ENCODE data around the gene SLC2A9.
"Not testable (repeated sequence)": the region's sequence is repeated elsewhere in the genome, so short reads cannot be mapped to it uniquely, and the experiment has no call there.

SLC2A9 gene

GRCh38 chr4:9847968-9848748, 173.1 kb downstream of the SLC2A9 start:
- in situ Hi-C loops (cut with MboI; ENCODE audit: low sequenced_read_pairs) = no loop called here

DNA sequence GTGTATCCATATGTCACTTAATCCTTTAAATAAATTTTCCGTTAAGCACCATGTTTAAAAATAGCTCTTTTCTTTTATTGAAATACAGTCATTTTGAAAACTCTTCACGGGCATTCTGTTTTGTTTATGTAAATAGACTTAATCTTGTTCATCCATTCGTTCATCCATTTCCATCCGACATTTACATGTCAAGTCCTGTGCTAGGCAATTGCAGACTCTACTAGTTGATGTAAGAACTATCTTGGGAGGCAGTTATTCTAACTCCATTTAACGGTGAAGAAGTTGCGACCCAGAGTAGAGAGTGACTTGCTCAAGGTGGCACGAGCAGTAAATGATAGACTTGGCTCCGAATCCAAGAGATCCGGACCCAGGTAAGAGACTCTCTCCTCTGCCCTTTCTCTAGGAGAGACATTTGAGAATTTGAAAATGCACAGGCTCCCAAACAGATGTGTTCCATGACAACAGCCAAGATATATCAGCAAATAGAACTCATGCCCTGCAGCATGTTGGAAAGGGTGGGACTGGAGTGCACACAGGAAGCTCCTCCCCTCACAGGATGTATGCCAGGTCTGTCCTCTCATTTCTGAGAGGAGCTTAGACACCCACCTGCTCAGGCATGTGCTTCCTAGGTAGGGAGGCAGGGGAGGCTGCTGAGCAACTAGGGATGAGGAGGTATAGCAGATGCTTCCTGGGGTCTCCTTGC, 175.4 kb downstream of the SLC2A9 start:
- in situ Hi-C loops (cut with MboI; ENCODE audit: low sequenced_read_pairs) = no loop called here

DNA sequence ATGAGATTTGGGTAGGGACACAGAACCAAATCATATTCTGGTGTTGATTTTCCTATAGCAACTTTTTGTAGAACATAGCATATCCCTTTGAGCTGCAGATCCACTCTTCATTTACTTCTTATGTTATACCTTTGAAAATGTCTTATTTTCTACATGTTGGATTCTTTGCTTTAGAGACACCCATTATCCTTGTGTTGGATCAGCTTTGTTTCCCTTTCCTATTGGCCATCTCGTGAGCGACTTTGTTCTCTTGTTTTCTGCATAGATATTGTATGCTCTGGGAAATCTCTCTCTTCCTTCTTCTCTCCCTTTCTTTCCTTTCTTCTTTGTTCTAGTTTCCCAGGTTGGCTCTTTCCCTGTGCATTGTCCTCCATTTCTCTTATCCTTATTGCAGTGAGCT, 180.2 kb downstream of the SLC2A9 start:
- in situ Hi-C loops (cut with MboI; ENCODE audit: low sequenced_read_pairs) = no loop called here

GRCh38 chr4:9835430-9835829, 185.9 kb downstream of the SLC2A9 start:
- in situ Hi-C loops (cut with MboI; ENCODE audit: low sequenced_read_pairs) = no loop called here

GRCh38 chr4:9833421-9833820, 187.9 kb downstream of the SLC2A9 start:
- in situ Hi-C loops (cut with MboI; ENCODE audit: low sequenced_read_pairs) = no loop called here

DNA sequence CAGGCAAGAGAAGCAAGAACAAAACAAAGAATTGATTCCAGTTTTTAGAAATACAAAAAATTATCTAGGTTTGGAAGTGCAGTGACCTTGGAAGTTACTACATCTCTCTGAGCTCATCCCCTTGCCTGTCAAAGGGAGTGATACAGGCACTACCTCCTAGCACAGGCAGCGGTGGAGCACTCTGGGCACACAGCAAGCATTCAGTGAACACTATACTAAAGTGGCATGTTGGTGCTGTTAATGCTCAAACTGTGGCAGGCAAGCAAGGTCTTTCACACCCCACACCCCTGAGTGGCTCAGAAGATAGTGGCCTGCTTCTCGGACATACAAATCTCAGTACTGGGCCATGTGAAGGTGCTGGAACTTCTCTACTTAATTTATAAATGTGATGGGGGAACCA, 188.7 kb downstream of the SLC2A9 start:
- in situ Hi-C loops (cut with MboI; ENCODE audit: low sequenced_read_pairs) = no loop called here

DNA sequence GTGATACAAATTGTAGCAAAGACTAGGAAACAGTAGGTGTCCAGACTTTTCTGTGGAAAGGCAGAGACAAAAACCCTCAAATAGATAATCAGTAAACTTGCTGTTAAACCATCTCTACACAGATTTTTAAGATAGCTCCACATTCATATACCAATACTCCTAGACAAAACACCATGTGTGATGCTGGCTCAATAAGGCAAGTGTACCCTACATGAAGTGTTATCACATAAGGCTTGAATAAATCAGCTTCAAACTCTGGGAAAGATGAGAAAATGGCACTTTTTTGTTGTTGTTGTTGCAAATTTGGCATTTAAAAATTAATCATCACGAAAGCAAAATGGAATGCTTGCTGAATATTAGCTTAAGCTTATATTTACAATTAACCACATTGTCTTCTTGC, 194.7 kb downstream of the SLC2A9 start:
- in situ Hi-C loops (cut with MboI; ENCODE audit: low sequenced_read_pairs) = no loop called here

DNA sequence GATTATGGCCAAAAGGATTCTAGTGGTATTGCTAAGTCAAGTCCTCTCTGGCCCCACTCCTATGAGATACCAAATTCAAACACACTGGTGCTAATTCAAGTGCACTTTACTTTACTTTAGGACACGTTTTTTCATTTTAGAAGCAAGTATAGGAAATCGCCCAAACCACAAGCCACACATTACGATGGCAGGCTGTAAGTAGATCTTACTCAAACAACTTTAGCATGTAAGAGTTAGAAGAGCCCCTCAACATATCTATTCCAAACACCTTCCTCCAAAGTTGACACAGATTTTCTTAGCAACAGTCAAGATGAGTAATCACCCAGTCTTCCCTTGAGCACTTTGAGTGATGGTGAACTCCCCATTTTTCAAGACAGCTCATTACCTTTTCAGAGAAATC, 196.2 kb downstream of the SLC2A9 start:
- in situ Hi-C loops (cut with MboI; ENCODE audit: low sequenced_read_pairs) = no loop called here

DNA sequence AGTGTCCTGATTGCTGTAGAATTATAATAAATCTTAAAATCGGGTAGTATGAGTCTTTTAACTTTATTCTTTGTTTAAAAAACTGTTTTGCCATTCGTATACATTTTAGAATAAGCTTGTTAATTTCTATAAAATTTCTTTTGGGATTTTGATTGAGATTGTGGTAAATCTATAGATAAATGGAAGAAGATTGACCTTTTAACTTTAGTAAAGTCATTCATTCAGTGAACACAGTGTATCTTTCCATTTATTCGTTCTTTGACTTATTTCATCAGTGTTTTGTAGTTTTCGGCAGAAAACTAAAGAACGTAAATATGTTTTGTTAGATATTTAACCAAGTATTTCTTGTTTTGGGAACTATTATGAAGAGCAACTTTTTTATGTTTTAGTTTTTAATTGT, 201.0 kb downstream of the SLC2A9 start:
- in situ Hi-C loops (cut with MboI; ENCODE audit: low sequenced_read_pairs) = no loop called here

DNA sequence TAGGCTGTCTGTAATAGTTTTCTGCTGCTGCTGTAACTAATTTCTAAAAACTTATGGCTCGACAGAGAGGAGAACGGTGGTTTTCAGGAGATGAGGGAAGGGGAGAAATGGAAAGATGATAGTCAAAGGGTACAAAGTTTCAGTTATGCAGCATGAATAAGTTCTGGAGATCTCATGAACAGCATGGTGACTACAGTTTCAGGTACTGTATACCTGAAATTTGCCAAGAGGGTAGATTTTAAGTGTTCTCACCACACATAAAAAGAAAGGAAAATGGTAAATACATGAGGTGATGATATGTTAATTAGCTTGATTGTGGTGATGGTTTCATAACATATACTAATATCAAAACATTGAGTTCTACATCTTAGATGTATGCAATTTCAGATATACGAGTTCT, 205.0 kb downstream of the SLC2A9 start:
- in situ Hi-C loops (cut with MboI; ENCODE audit: low sequenced_read_pairs) = no loop called here

- in situ Hi-C loops (cut with MboI; ENCODE audit: low sequenced_read_pairs) = no loop called here
Observed at GRCh38 chr4:9812501-9813340, 208.6 kb downstream of the SLC2A9 start.

DNA sequence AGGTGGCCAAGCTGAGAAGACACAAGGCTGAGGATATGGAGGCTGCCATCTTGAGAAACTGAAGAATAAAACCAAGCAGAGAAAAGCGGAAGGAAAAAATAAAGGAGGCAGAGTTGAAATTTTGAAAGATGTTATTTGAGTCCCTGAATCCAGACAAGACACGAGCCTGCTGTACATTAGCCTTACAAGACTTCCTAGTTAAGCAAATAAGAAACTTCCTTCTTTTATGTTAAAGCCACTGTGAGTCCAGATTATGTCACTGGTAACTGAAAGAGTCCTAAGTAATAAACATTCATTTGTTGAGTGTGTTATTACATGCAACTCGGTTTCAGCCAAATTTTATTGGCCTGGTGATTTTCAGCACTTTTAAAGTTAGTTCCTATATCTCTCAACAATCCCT, 209.5 kb downstream of the SLC2A9 start:
- in situ Hi-C loops (cut with MboI; ENCODE audit: low sequenced_read_pairs) = no loop called here

DNA sequence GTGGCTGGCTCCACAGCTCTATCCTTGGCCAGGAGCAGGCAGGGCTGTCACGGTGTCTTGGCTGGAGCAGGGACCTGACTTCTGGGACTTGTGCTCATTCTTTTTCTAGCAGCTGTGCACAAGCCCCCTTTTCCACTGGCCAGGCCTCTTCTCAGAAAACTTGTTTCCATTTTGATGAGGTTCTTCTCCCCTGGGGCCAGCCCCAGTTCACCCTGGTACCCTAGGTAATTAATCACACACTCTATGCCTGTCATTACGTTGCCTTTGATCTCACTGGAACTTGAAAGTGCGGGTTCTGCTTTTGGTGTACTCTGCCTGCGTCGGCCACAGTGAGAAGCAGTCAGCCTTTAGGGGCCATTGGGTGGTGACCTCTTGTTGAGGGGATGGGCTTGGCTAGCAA, 213.2 kb downstream of the SLC2A9 start:
- in situ Hi-C loops (cut with MboI; ENCODE audit: low sequenced_read_pairs) = no loop called here

- in situ Hi-C loops (cut with MboI; ENCODE audit: low sequenced_read_pairs) = no loop called here
Observed at GRCh38 chr4:9804918-9805317, 216.4 kb downstream of the SLC2A9 start.

- in situ Hi-C loops (cut with MboI; ENCODE audit: low sequenced_read_pairs) = no loop called here
Observed at GRCh38 chr4:9800848-9801247, 220.4 kb downstream of the SLC2A9 start.

DNA sequence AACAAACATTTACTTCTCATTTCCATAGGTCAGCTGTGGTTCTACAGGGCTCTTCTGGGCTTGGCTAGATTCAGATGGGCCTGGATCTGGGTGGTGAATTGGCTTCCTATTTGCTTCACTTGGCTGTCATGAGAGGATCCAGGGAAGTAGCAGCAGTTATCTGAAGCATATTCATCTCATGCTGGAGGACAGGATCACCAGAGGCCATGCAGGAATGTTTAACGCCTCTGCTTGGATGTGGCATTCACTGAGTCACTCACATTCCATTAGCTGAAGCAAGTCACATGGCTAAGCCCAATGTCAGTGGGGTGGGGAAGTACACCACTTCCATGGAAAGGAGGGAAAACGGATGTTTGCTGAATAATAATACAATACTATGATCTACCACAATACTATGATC, 224.7 kb downstream of the SLC2A9 start:
- in situ Hi-C loops (cut with MboI; ENCODE audit: low sequenced_read_pairs) = not testable (repeated sequence)

- in situ Hi-C loops (cut with MboI; ENCODE audit: low sequenced_read_pairs) = no loop called here
Observed at GRCh38 chr4:9792381-9792780, 228.9 kb downstream of the SLC2A9 start.

- in situ Hi-C loops (cut with MboI; ENCODE audit: low sequenced_read_pairs) = not testable (repeated sequence)
Observed at GRCh38 chr4:9785891-9786290, 235.4 kb downstream of the SLC2A9 start.

- in situ Hi-C loops (cut with MboI; ENCODE audit: low sequenced_read_pairs) = no loop called here
Observed at GRCh38 chr4:9782136-9782436, 239.2 kb downstream of the SLC2A9 start.

DNA sequence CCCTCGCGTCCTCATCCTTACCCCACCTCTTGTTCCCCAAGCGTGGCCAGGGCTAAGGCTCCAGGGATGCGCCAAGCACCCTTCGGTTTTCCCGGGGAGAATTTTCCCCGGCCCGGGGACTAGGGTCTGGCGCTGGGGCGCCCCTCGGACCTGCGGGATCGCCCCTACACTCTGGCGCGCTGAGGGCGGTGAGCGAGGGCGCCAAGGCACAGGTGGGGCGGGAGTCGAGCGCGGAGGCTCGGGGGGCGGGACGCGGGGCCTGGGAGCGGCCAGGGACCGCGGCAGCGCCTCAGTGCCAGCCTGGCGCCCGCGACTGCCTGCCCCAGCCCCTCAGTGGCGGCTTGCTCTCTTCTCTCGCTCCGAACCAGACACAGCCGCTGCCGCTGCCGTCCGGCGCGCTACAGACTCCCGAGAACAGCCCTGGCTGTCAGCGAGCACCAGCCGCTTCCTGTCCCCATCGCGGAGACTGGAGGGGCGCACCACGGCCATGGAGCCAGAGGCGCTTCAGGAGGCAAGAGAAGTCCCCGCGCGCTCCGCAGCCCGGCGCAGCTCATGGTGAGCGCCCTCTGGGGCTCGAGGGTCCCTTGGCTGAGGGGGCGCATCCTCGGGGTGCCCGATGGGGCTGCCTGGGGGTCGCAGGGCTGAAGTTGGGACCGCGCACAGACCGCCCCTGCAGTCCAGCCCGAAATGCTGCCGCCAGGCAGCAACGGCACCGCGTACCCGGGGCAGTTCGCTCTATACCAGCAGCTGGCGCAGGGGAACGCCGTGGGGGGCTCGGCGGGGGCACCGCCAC, 239.8 kb downstream of the SLC2A9 start, which contains the start of gene DRD5:
DRD5 (plus strand) TSS at position 292 of the 793 bp plus-strand sequence; CDS start at position 688, 396 bp downstream.
- in situ Hi-C loops (cut with MboI; ENCODE audit: low sequenced_read_pairs) = no loop called here
